Left hindlimb (tissue), 1 donor: ENCODE measurements around the gene ZBTB4.
A peak's percentile ranks its signal among the peaks of the same experiment; 100 is the strongest.

ENCODE experiments used
- DNase-seq: peaks from one replicate; pipeline ENCODE4 v3.0.0-alpha.2; 2018

The ZBTB4 gene

DNA sequence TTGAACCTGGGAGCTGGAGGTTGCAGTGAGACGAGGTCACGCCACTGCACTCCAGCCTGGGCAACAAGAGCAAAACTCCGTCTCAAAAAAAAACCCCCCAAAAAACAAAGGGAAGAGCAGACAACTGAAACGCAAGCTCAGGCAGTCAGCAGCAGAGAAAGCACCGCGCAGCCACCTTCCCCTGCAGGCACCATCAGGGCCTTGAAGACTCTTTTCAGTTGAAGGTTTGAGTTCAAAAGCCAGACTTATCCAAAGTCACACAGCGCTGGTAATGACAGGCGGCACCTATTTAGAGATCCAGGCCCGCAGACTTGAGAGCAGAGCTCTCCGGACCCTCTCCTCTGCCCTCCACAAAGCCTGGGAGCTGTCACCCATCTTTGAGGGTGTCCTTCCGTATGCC, 11.1 kb downstream of the ZBTB4 start:
- no peak for DNase-seq

DNA sequence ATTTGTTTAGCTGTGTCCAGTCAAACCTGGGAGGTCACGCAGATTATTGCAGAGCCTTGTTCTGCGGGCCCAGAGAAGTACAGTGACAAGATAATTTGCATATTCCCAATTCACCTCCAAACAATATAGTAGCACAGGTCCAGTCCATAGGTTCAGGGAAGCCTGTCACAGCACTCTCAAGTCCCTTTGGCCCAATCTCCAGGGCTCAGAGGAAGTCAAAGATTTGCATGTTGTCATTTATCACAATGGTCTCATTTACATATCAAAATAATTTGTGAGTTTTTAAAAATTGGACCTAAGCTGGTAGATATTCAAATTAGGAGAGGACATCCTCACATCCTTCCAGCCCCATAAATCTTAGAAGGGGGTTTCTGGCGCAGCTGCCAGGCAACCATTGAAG, 11.9 kb downstream of the ZBTB4 start:
- DNase-seq: no peak

DNA sequence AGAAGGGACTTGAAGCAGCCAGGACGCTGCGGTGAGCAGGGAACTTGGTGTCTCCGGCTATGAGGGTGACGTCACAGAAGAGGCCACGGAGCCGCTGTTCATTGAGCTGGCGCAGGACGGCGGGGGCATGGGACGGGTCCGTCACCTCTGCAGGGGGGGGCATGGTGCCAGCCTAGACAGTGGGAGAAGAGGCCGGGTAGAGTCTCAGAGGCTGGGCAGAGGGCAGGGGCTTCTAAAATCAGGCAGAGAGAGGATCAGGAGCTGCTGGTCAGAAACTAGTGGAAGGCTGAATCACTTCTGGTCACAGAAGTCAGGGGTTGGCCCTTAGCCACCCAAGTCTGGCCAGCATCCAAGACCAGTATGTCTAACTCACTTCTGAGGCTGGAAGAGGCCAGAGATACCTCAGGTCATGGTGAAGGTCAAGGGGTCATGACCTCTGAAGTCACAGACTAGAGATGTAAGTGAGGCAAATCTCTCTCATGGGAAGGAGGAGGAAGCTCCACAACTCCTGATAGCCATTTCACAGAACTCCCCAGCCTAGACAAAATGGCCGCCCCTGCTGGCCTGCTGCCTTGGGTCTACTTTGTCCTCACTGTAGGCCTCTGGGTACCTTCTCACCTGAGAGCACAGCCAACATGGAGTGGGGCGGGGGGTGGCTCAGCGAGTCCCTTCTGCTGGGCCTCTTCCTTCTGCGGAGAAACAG, 12.6 kb downstream of the ZBTB4 start:
- DNase-seq: no peak

DNA sequence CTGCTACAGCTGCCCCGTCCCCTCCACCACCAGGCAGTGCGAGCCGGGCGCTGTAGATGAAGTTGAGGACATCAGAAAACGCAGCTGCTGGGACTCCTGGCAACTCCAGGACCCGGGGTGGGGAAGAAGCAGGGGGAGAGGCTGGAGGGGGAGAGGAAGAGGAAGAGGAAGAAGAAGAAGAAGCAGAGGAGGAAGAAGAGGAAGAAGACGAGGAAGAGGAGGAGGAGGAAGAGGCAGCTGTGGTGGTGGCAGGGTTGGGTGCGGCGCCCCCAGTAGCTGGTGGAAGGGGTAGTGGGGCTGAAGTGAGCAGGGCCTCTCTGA, 13.2 kb downstream of the ZBTB4 start:
- no peak for DNase-seq

DNA sequence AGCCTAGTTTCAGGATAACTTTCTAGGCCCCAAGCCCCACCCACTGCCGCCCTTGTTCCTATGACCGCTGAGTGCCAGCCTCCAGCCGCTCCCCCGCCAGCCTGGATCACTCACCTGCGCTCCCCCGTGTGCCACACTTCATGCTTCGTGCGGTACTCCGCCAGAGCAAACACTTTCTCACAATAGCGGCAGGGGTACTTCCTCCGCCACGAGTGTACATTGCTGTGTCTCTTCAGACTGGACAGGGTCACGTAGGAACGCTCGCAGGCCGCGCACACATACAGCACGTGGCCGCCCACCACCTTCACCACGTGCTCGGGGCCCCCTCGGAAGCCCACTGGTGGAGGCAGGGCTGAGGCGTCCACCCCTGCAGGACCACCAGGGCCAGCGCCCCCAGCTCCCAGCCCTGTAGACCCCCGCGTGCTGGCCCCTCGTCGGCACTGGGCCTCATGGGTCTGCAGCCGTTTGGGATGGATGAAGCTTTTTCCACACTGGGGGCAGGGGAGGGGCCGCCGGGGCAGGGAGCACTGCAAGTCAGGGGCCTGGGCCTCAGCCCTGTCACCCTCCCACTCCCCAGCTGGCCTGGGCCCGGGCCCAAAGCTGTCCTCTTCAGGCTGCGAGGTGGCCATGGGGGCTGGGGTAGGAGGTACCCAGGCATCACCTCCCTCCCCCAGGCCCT, 13.7 kb downstream of the ZBTB4 start:
- no peak for DNase-seq

DNA sequence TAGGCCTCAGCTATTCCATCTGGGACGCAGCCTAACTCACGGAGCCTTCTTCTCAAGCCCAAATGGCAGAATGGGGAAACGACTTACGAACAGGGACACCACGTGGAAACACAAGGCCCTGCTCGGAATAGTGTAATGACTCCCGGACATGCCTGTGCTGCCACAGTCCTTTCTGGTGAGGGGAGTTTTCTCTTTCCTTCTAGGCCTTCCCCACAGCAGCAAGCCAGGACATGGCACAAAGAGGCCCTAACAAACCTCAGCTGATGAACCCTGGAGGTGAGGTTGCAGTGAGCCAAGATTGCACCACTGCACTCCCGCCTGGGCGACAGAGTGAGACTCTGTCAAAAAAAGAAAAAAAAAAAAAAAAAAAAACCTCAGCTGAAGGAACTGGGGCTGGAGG, 15.3 kb downstream of the ZBTB4 start:
- DNase-seq: no peak

DNA sequence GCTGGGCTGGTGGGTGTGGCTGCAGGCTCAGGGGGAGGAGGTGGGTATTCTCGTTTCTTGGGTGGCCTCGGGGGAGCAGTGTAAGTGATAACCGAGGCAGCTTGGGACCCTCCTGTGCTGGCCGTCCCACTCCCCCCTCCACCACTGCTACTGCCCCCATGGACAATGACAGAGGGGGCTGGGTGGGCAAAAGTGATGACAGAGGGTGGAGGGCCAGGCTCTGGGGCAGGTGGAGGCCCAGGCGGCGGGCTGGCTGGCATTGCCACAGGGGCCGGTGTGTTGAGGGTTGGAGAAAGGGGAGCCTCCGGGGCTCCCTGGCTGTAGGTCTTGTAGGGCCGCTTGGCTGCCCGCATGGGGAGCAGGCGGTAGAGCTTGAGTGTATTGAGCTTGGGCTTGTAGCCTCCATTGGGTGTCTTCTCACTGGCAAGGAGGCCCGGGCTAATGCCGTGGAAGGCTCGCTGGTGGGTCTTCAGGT, 16.0 kb downstream of the ZBTB4 start:
- no peak for DNase-seq

DNA sequence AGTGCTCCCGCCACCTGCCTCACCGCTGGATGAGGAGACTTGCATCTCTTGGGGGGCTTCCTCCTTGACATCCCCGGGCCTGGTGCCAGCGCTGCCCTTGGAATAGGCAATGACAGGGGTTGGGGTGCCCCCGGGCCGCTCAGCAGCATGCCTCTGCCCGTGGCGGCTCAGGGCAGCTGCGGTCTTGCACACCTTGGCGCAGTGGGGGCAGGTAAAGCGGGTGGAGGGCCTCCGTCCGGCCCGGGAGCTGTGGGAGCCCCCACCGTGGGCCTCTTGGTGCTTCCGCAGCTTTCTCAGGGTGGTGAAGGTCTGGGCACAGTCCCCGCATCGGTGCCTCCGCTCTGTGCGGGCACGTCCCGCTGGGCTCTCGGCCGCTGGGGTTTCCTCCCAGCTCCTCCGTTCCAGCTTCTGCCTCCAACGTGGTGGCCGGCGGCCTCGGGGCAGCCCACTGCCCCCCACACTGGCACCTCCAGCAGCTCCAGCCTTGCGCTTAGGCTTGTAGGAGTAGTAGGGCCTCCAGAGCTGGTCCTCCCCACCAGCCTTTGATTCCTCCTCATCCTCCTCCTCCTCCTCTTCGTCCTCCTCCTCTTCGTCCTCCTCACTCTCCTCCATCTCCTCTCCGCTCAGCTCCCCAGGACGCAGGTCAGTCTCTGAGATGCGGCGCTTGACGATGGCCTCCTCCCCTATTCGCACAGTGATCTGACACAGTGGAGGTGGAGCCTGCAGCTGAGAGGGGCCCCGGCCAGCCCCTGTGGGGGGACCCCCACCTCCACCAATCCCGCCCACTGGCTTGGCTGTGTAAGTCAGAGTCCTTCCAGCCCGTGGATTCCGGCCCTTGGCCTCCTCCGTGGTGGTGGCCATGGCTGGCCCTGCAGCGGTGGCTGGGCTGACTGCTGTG, 16.7 kb downstream of the ZBTB4 start:
- DNase-seq: no peak

DNA sequence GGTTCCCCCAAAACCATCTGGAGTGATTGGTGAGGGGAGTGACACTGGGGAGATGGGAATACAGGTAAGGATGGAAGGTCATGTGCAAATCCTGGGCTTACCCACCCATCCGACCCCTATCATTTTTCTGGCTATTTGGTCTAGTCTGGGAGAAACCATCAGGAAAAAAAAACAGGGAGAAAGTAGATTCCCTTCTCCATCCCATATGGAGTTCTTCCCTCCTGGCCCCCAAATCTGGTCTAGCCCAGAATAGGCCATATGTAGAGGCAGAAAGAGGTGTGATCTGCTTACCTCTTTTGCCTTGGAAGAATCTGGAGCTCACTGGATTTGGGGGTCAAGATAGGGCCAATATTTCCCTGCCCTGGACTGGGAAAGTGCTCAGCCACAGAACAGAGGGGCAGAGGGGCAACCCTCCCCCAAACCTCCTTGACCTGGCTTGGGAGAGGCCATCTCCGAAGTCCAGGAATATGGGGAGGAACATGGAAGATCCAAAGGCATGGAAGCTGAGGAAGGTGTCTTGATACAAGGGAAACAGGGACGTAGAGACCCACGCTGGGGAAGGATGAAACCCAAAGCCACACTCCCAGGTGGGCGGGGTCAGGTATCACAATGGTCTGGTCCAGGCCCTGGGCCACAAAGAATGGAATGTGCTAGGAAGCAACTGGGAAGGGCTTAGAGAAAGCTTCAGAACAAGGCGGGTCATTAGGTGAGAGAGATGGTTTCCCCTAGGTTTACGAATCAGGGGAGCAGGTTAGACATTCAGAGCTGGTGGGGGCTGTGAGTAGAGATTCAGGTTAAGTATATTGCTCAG, 18.4 kb downstream of the ZBTB4 start:
- no peak for DNase-seq

DNA sequence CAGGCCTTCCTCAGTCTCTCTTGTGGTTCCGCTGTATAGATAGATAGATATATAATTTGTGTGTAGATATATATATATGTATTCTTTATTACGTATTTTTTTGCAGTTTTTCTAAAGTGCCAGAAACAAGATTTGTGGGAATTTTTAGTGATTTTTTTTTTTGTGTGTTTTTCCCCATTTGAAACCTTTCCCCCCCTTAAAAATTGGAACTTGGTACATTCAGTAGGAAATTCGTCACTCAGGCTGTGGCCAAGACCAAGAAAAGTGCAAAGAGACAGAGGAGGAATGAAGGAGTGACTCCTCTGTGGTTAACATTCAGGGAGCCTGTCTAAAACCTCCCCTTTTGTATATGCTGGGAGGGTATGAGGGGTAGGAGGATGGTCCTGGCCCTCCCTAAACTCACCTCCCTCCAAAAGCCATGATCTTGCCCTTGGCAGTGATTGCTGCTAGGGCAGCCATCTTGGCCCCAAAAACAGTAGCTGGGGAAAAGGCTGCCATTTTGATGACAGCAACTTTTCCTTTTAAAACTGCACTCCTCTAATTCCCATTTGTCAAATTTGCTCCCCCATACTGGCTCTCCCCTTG, 19.4 kb downstream of the ZBTB4 start:
- DNase-seq: no peak

DNA sequence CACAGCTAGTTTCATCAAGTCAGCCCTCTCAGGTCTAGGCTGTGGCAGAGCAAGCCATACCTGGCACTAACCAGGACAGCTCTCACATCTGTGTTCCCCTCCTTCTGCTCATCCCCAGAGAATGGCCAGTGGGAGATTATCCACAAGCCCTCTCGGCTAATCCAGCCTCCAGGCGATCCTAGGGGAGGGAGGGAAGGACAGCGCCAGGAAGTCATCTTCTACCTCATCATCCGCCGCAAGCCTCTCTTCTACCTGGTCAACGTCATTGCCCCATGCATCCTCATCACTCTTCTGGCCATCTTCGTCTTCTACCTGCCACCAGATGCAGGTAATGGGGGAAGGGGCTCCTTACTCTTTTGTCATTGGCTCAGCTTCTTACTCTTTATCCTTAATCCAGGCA, 31.0 kb downstream of the ZBTB4 start:
- no peak for DNase-seq

DNA sequence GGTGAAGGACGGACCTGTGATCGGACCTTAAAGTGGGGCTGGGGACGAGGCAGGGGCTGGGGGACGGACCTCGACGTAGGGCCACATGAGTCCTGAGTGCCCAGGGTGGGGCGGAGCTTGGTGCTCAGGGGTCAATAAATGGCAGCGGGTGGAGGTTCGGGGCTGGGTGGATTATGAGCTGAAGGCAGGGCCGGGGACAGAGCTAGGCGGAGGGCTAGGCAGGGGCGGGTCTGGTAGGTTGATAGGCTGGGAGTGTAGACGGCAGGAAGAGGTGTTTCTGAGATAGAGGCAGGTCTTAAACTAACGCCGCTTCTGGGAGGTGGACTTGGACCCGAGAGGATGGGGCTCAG, 33.8 kb downstream of the ZBTB4 start:
- DNase-seq: no peak

DNA sequence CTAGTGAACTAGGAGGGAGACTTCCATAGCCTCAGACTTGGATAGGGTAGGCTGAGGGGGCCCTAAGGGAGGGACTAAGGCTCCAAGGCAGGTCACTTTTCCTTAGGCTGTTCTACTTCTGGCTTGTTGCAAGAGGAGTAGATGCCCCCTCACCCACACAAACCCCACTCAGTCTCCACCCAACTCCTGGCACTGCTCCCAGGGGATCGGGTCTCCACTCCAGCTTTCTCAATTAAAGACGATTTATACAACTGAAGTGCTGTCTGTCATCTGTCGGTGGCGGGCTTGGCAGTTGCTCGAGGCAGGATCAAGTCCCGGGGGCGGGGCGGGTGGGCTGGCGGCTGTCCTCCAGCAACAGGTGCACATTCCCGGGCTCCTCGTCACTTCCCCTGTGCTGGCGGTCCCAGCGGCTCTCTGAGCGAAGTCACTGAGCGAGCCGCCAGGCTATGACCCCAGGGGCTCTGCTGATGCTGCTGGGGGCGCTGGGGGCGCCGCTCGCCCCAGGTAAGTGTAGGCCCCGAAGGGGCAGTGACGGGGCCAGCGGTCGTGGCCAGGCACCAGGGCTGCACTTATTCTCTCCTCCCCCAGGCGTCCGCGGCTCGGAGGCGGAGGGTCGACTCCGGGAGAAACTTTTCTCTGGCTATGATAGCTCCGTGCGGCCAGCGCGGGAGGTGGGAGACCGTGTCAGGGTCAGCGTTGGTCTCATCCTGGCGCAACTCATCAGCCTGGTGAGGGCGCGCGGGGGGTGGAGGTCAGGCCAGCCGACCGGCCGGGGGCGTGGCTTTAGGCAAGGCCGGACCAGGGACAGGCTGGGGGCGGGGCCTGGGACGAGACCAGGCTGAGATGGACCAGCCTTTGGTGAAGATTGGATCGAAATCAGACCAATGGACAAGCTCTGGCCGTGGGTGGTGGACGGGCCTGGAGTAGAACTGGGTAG, 34.5 kb downstream of the ZBTB4 start, which contains the start of gene CHRNB1:
CHRNB1 (plus strand) TSS at position 380 of the 937 bp plus-strand sequence; CDS start at position 447, 67 bp downstream.
- peak; percentile 70 for DNase-seq

DNA sequence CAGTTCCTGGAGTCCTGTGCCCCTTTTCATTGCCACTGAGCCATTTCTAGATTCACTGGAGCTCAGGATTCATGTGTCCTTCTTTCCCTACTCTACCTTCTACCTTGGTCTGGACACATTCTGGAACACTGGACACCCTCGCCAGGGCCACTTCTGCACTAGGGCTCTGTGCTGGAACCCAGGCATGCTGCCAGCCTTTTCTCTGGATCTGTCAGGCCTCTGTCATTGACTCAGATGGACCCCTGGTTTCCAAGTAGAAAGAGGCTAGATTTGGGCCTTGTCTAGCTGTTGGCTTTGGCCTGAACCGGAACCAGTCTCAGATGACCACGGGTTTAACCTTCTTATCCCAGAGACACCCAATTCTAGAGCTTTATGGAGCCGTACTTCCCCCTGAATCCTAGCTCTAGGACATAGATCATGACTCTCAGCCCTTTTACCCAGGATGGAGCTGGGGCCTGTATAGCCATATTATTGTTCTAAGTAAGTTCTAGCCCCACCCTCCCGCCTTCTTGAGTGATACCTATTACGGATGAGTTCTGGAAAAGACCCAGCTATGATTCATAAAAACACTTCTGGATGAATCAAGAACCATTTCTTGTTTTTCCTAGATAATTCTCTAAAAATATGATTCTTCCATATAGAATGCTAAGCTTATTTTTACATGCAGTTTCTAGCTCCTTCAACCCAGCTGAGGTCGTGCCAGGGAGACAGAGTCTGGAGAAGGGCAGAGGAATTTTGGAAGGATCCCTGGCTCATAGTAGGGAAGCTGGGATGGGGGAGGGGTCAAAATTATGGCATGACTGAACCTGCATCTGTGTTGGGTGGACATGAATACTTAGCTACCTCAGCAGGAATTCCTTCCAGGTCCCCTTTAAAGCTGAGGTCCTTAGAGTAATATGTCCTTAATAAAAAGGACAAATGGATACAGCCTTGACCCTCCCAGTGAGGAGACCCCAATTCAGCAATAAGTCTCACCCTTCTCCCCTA, 35.6 kb downstream of the ZBTB4 start:
- no peak for DNase-seq

DNA sequence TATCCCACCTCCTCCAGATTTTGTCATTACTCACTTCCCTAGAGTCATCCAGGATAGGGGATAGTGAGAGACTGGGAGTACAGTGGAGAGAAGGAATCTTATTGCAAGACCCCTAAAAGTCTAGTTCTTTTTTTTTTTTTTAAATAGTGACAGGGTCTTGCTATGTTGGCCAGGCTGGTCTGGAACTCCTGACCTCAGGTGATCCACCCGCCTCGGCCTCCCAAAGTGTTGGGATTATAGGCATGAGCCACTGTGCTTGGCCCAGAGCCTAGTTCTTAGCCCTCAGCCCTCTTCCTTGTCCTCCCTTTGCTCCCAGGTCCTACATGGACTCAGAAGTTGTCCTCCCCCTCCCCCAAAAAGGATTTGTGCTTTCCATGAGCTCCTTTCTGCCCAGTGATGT, 37.3 kb downstream of the ZBTB4 start:
- no peak for DNase-seq

DNA sequence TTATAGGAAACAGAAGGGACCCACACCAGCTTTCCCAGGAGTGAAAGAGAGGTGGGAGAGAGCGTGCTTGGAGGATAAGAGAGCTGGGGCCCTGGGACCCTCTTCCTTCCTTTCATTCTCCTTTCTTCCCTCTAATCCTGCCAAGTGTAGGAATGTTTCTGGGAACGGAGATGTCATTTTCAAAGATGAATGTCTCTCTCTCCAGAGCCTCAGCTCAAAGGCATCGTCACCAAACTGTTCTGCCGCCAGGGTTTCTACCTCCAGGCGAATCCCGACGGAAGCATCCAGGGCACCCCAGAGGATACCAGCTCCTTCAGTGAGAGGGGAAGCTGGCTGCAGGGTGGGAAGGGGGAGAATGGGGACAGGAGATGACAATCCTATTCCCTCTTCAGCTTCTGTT, 38.2 kb downstream of the ZBTB4 start:
- no peak for DNase-seq

DNA sequence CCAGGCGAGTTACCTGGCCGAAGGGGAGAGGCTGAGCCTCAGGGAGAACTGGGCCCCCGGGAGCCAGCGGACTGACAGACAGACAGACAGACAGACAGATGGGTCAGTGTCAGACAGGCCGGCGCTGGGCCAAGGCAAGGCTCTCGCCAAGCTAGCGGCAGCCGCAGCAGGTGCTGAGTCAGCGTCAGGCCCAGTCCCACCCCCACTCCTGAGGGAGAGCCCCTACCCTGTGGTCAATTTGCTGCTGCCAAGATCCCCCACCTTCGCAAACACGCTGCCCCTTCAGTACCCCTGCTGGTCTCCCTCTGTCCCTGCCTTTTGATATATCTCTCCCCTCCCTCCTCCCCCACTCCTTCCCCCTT, 38.6 kb downstream of the ZBTB4 start:
- peak; percentile 78 for DNase-seq

DNA sequence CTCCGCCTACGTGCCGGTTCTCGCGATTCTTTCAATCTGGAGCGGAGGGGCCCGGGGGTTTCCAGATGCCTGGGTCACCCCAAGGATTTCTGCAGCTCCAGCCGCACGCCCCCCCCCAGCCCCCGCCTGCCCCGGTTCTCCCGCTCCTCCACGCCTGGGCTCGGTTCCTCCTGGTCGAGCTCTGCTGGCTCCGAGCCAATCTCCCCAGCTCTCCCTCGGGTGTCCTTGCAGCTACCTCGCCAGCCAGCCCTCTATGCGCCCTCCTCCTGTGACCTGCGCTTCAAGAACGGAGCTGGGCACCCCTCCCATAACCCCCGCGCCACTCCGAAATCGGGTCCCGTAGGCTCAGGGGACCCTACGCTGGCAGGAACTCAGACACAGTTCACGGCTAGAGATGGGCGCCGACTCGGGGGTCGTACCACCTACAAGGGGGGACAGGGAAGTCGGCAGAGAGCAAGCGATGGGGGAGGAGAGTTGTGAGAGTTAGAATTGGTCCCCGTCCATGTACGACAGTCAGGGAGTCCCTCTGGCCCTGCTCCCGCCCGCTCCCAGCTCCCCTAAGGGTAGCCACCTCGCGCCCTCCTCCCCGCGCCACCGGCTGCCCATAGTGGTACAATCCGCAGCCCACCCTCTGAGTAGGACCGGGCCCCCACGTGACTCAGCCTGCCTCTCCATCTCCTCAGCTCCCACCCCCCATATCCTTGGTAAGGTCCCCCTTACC, 39.2 kb downstream of the ZBTB4 start:
- DNase-seq: peak; percentile 74

DNA sequence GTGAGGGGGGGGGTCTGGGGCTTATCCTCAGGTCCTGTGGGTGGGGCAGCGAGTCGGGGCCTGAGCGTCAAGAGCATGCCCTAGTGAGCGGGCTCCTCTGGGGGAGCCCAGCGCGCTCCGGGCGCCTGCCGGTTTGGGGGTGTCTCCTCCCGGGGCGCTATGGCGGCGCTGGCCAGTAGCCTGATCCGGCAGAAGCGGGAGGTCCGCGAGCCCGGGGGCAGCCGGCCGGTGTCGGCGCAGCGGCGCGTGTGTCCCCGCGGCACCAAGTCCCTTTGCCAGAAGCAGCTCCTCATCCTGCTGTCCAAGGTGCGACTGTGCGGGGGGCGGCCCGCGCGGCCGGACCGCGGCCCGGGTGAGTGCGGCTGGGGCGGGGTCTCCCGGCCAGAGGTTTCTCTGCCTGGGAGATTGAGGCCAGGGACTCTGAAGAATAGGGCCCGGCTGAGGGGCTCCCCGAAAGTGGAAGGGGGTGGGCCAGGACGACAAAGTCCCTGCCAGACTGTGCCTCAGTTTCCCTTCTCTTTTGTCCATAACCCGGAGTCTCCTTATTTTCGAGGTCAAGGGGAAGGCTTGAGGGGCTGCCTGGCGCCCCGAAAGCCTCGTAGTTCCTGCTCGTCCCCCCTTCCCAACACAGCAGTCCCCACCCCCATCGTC, 39.8 kb downstream of the ZBTB4 start, which contains the start of gene FGF11:
FGF11 (plus strand) TSS at position 51 of the 651 bp plus-strand sequence; CDS start at position 160, 109 bp downstream.
- no peak for DNase-seq
